Measurements from ENCODE around the gene NUDT22.

The NUDT22 gene

GRCh38 chr11:64206457-64207255 lies 19.4 kb upstream of the NUDT22 start, which contains the start of gene FERMT3:
FERMT3 (plus strand) TSS chr11:64206721; CDS start chr11:64207365, 644 bp downstream.
- DNase-seq (ENCODE audit: low read depth in 2 of 2): peak; percentile 73 to 76

- DNase-seq (ENCODE audit: low read depth in 2 of 2): peak; percentile 83 to 86
Measured at GRCh38 chr11:64207256-64208085, 18.6 kb upstream of the NUDT22 start.

- DNase-seq (ENCODE audit: low read depth in 2 of 2): no peak
Measured at GRCh38 chr11:64208086-64208795, 17.8 kb upstream of the NUDT22 start.

DNA sequence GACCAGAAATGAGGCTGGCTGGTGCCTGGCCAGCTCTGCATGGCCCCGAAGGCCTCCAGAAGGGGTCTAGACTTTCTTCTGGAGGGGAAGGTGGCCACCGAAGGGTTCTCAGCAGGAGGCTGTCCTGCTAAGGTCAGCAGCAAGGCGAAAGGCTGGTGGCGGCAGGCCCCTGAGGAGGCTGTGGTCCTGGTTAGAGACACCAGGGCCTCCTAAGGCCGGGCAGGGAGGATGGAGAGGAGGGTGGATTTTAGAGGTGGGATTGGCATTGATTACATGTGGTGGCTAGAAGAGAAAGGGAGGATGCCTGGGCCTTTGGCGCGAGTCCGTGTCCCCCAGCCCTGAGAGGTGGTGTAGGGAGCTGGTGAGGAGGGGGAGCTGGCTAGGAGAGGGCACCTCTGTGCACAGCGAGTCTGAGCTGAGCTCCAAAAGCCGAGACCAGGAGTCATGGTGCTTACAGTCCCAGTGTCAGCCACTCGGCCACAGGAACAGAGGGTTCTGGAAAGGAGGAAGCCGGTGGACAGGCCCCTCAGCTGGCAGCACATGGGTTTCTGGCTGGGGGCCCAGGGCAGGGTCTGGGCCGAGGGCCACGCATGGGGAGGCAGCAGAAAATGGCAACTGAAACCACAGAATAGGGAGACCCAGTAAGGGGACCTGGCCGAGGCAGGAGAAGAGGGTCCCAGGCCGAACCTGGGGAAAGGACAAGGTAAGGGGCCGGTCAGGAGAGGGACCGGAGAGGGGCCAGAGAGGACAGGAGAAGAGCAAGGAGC lies 17.1 kb upstream of the NUDT22 start:
- DNase-seq (ENCODE audit: low read depth in 2 of 2): no peak

DNA sequence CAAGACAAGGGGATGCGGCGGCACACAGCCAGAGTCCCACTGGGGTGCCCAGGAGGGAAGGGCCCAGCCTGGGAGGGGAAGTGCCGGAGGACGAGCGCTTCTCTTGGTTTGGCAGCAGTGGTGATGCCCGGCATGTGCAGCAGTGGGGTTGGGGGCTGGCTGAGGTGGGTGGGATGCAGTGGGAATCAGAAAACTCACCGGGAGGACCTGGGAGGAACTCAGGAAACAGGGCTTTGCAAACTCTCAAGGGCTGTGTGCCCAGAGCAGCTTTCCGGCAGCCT lies 16.6 kb upstream of the NUDT22 start:
- DNase-seq (ENCODE audit: low read depth in 2 of 2): no peak

DNA sequence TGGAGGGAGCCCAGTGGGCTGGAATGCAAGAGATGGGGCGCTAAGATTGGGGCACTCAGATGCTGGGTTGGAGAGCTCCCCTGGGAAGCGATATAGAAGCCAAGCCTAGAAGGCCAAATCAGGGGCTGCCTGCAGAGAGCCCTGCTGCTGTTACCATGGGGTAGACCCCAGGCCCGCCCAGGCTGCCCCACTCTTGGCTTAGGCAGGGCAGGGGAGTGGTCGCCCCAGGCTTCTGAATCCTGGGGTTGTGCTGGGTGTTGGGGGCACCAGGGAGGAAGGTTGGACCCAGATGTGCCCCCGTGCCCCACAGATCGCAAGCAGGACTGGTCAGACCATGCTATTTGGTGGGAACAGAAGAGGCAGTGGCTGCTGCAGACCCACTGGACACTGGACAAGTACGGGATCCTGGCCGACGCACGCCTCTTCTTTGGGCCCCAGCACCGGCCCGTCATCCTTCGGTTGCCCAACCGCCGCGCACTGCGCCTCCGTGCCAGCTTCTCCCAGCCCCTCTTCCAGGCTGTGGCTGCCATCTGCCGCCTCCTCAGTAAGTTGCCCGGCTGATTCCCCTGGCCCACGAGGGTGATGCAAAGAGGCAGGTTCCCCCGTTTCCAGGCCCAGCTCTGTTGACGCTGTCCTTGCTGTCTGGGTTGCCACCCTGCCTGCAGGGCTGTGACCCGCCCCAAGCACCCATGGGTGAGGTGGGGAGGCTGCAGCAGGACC lies 15.6 kb upstream of the NUDT22 start:
- no peak for DNase-seq (ENCODE audit: low read depth in 2 of 2)

- DNase-seq (ENCODE audit: low read depth in 2 of 2): no peak
Measured at GRCh38 chr11:64211181-64211872, 14.7 kb upstream of the NUDT22 start.

DNA sequence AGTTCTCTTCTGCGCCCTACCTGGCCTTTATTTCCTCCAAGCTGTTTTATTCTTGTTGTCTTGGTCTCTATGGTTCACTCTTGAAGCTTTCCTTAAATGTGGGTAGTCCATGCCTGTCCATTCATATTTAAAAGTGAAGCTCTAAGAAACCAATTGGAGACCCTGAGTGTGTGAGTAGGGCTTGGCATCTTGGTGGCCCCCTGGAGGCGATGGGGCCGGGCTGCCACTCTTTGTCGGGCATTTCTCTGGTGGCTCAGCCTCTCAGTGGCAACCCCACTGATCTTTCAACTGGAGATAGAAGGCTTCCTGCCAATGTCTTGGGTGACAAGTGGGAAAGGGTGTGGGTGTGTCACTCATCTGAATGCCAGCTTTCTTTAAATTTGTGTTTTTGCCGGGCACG lies 9.2 kb upstream of the NUDT22 start:
- no peak for DNase-seq (ENCODE audit: low read depth in 2 of 2)

- DNase-seq (ENCODE audit: low read depth in 2 of 2): no peak
Measured at GRCh38 chr11:64218628-64219353, 7.3 kb upstream of the NUDT22 start.

DNA sequence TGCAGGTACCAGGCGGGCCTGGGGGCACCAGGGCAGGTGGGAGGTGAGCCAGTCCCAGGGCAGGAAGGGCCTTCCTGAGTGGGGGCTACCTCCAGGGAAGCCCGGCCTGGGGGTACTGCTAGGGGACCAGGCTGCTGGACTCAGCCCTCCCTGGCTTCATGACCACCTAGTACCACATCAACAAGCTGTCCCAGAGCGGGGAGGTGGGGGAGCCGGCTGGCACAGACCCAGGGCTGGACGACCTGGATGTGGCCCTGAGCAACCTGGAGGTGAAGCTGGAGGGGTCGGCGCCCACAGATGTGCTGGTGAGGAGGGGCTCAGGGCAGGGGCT lies 6.8 kb upstream of the NUDT22 start:
- no peak for DNase-seq (ENCODE audit: low read depth in 2 of 2)

DNA sequence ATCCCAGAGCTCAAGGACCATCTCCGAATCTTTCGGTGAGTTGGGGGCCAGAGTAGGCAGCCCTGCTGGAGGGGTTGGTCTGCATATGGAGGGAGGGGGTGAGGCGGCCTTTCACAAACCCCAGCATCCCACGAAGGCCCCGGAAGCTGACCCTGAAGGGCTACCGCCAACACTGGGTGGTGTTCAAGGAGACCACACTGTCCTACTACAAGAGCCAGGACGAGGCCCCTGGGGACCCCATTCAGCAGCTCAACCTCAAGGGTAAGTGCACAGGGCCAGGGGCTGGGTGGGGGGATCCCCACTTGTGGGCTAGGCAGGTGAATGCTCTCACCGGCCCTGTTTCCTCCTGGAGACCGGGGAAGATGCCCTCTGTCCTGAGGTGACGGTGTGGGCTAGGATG lies 6.3 kb upstream of the NUDT22 start:
- DNase-seq (ENCODE audit: low read depth in 2 of 2): no peak

GRCh38 chr11:64220271-64220670 lies 5.8 kb upstream of the NUDT22 start:
- no peak for DNase-seq (ENCODE audit: low read depth in 2 of 2)

GRCh38 chr11:64220798-64221197 lies 5.3 kb upstream of the NUDT22 start:
- DNase-seq (ENCODE audit: low read depth in 2 of 2): no peak

GRCh38 chr11:64222651-64223000 lies 3.4 kb upstream of the NUDT22 start:
- DNase-seq (ENCODE audit: low read depth in 2 of 2): no peak

DNA sequence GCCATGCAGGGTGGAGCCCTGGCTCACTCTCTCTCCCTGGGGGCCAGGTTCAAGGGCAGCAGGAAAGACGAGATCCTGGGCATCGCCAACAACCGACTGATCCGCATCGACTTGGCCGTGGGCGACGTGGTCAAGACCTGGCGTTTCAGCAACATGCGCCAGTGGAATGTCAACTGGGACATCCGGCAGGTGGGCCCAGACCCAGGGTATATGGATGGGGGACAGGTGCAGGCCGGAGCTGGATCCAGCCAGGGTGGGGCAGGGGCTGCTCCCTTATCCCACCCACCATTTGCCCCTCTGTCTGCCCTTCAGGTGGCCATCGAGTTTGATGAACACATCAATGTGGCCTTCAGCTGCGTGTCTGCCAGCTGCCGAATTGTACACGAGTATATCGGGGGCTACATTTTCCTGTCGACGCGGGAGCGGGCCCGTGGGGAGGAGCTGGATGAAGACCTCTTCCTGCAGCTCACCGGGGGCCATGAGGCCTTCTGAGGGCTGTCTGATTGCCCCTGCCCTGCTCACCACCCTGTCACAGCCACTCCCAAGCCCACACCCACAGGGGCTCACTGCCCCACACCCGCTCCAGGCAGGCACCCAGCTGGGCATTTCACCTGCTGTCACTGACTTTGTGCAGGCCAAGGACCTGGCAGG lies 2.9 kb upstream of the NUDT22 start:
- DNase-seq (ENCODE audit: low read depth in 2 of 2): no peak

DNA sequence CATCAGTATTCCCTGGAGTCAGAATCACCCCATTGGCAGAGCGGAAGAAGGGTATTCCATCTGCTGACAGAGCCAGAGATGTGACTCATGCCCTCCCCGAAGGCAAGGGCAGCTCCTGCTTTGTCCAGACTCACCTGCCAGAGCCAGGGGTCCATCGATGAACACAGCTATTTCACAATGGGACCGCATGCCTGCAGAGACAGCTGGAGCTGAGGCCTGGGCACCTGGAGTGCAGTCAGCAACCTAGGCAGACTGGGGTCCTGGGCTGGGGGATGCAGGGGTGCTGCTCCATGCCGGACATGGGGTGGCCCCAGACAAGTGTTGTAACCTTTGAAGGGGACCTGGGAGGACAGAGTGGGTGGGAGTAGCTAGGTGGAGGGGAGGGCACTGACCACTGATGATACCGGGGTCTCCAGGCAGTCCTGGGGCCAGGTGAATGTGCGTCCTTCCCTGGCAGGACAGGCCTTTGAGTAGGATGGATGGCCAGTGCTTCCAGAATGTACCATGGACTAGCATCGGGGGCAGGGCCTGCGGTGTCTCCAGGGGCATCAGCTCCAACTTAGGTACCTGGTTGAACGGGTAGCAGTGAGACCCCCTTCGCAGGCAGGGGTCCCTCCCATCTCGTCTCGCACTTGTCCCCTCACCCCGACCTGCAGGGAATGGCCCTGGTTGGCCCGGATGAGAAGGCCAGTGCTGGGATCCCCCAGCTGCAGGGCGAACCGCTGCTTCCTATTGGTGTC lies 1.8 kb upstream of the NUDT22 start:
- no peak for DNase-seq (ENCODE audit: low read depth in 2 of 2)

DNA sequence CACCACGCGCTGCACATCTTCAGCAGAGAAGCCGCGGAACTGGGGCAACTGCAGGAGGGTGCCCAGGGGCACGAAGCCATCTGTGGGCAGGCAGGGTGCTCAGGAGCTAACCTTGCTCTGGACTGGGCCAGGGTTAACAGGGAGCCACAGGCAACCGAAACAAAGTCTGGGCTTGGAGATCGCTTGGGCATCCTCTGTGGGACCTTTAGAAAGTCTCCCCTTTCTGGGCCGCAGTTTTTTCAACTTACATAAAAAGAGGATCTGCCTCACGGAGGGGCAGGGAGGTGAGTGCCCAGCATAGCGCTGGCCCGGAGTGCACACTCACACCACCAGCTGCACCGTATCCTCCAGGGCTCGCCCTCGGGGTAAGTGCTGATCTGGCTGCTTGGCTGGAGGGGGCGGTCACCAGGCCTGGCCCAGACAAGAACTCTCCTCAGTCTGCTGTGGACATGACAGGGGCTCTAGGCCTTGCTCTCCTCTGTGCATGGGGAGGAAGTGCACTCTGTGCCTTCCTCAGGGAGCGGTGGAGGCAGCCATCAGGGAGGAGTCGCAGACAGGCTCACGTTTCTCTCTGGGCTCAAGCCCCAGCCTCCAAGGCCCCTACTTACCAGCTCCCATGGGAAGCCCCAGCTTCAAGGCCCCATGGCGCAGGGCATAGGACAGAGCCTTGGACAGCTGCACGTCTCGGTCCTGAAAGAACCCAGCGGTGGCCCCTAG lies 1.0 kb upstream of the NUDT22 start:
- DNase-seq (ENCODE audit: low read depth in 2 of 2): no peak

- peak in 1 of 2 donors; percentile 63 for DNase-seq (ENCODE audit: low read depth in 2 of 2)
Measured at GRCh38 chr11:64226507-64227051, 505 bp downstream of the NUDT22 start.
